BJ (cell line): ENCODE measurements around the gene NAALADL2. TPM values are rescaled to one million over a fixed set of nuclear protein-coding genes. Genes with fewer than 3 reads are reported as not detected.
A peak's percentile ranks its signal among the peaks of the same experiment; 100 is the strongest.

ENCODE experiments used
- CTCF ChIA-PET: fragments of 350-600 bp; formaldehyde crosslinking; extraction: SDS; loops from one replicate; lab custom pipeline; 2021; ENCODE audit warnings: antibody characterized with exemption, inconsistent platforms; lab: Yijun Ruan, JAX
- POLR2A ChIA-PET: fragments of 300-600 bp; sonication (Branson Sonifier 250); formaldehyde crosslinking; extraction: SDS; loops from one replicate; lab custom pipeline; 2021; ENCODE audit warnings: antibody characterized with exemption; lab: Charles Lee
- DNase-seq: peaks from one replicate; pipeline ENCODE4 v3.0.0-alpha.2; 2011; ENCODE audit warnings: low read depth
- H3K27me3 ChIP-seq: 2 replicates; pipeline ENCODE4 v1.6.0; 2011; ENCODE audit warnings: low read length; ENCODE audit not compliant: control insufficient read depth, insufficient read depth
- H3K36me3 ChIP-seq: 2 replicates; pipeline ENCODE4 v1.5.1; 2011; ENCODE audit warnings: low read length; ENCODE audit not compliant: control insufficient read depth, insufficient read depth
- H3K4me3 ChIP-seq: 2 replicates; pipeline ENCODE4 v1.5.1; 2011; ENCODE audit warnings: low read depth, mild to moderate bottlenecking, control low read depth, low read length
- polyA plus RNA-seq: library from polyadenylated mRNA; depleted of rRNA; stranded (reverse); fragments of >200 nt; gene quantifications from 2 replicates; pipeline ENCODE4 v1.2.3, GENCODE V29; 2011
- TF ChIP-seq, protein P1 (sequence below): IDR thresholded peaks from 2 replicates; pipeline ENCODE4 v1.5.1; 2011; ENCODE audit warnings: low read depth, mild to moderate bottlenecking, control low read depth, inconsistent platforms, low read length, moderate library complexity; ENCODE audit not compliant: insufficient read depth

Gene NAALADL2
- polyA plus RNA-seq, 1 experiment = 3.6 TPM

DNA sequence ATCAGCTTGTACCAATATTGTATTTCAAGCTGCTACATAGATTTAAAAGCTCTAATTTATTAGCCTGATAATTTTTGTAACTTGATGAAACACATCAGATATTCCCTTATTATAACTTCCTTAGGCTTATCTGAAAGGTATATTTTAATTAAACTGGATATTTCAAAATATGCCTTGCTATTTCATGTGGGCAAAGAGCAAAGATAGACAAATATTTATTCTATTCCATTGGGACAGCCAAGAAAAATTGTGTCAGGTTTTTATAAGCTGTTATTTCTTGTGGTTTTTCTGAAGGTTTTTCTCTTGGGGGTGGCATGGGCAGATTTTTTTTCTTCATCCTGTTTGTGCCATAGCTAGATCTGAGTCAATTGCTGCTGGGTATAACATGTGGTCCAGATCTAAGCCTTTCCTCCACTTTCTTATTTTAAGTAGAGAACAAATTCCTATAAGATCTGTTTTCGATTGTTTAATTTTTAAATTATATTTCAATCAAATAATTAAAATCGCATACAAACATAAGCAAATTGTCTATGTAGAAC lies 249.5 kb downstream of the NAALADL2 start:
- Histone ChIP-seq H3K4me3 (no peak overlapping the region), H3K27me3 (no peaks in the 10 kb centered on the region), H3K36me3 (no peaks in the 10 kb centered on the region)
- no peak for DNase-seq
- TF ChIP-seq, protein P1, sequence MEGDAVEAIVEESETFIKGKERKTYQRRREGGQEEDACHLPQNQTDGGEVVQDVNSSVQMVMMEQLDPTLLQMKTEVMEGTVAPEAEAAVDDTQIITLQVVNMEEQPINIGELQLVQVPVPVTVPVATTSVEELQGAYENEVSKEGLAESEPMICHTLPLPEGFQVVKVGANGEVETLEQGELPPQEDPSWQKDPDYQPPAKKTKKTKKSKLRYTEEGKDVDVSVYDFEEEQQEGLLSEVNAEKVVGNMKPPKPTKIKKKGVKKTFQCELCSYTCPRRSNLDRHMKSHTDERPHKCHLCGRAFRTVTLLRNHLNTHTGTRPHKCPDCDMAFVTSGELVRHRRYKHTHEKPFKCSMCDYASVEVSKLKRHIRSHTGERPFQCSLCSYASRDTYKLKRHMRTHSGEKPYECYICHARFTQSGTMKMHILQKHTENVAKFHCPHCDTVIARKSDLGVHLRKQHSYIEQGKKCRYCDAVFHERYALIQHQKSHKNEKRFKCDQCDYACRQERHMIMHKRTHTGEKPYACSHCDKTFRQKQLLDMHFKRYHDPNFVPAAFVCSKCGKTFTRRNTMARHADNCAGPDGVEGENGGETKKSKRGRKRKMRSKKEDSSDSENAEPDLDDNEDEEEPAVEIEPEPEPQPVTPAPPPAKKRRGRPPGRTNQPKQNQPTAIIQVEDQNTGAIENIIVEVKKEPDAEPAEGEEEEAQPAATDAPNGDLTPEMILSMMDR = no peak
- POLR2A ChIA-PET = no interaction called here
- CTCF ChIA-PET = interaction anchor here (1.0 kb wide), 1 partner anchor 14 kb away, joined by 3 read pairs; no protein-coding TSS in a partner anchor

DNA sequence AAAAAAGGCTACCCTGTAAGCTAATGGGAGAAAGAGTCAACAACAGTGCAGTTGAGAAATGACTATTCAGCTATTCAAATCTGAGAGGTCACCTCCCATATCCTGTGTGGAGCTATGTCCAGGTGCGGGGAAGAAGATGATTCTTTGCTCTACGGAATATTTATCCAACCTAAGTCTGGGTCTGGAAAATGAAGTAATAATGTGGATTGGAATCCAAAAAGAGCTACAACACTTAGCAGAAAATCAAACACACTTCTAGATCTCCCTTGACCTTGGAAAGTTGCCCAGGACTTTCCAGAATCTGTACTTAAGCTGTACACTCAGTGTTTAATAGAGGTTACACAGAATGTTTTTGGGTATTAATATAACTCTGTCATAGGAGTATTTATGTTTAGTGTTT lies 251.9 kb downstream of the NAALADL2 start:
- ChIA-PET CTCF (interaction anchor here (2.1 kb wide), 1 partner anchor 11 kb away, joined by 6 read pairs; no protein-coding TSS in a partner anchor), POLR2A (interaction anchor here (0.6 kb wide), 1 partner anchor 717 kb away, joined by 3 read pairs; no protein-coding TSS in a partner anchor)
- TF ChIP-seq, protein P1 = no peak
- Histone ChIP-seq H3K4me3 (no peak overlapping the region), H3K36me3 (no peaks in the 10 kb centered on the region), H3K27me3 (no peaks in the 10 kb centered on the region)
- no peak for DNase-seq

DNA sequence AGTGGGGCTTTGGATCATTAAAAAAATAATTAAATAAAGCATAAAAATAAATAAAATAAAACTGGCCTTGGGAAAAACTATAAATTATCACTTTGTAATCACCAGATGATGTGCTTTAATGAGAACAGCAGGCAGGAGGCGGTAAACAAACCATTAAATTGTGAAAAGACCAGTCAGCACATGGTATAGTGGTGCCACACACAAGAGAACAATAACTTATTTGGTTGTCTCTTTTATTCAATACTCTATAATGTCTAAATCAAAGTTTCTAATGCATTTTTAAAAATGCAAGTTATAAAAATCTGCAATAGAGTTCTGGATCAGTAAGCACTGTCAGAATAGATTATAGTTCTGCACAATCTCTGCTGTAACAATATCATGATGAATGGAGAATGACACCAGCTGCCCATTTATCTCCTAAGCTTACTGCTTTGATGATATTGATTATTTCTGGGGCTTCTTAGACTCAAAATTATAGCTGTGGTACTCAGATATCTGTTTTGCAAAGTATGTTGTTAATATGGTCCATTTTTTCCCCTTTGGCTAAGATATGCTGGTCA lies 259.3 kb downstream of the NAALADL2 start:
- H3K36me3 ChIP-seq = no peaks in the 10 kb centered on the region
- ChIA-PET POLR2A (no interaction called here), CTCF (no interaction called here)
- no peak overlapping the region for H3K4me3 ChIP-seq
- TF ChIP-seq, protein P1 = no peak
- DNase-seq = no peak
- no peaks in the 10 kb centered on the region for H3K27me3 ChIP-seq

DNA sequence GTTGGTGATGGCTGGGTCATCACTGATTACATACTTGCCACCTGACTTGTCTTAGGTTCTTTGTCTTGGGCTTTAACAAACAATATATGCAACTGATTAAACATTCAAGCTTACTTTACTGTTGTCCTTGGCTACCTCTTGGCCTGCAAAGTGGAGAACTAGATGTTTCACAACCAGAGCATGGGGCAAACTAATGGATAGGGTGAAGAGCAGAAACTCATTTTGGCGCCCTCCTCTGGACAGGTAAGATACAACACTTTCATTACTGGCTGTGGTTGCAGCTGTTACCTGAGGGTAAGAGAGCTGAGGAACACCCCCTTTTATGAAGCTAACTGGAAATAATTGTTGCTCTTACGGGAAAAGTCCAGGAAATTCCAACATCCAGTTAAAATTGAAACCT lies 262.1 kb downstream of the NAALADL2 start:
- H3K36me3 ChIP-seq = no peaks in the 10 kb centered on the region; the same call in 1 of the 2 replicates
- POLR2A ChIA-PET = no interaction called here
- CTCF ChIA-PET = interaction anchor here (1.1 to 2.1 kb wide), 2 partner anchors 10 to 14 kb away, joined by 4 to 6 read pairs; no protein-coding TSS in a partner anchor
- no peaks in the 10 kb centered on the region for H3K27me3 ChIP-seq
- DNase-seq = no peak
- TF ChIP-seq, protein P1 = peak; percentile 27; the same call in 1 of the 2 replicates
- no peak overlapping the region for H3K4me3 ChIP-seq

DNA sequence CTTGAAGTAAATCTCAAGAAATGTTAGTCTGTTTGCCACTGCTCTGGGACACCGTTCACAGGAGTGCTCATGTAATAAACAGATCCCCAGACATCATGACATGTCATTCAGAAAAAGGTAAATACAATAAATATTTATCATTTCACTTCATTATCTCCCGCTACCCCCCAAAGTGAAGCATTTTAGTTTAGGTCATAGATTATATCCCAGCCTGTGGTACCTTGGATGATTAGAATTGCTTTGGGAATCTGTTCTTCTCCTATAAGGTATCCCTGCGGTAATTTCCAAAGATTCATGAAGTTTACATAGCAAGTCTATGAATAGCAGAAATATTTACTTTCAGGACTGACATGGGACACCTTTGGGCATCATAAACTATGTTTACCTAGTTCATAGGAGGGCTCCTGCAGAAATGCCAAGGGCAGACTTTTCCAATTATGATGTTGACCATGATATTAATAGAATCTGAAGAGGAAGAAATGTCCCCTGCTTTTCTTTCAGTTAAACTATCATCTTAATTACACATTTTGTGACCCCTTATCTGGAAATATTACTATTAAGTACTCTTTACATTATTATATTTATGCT lies 268.0 kb downstream of the NAALADL2 start:
- CTCF ChIA-PET = no interaction called here
- TF ChIP-seq, protein P1 = no peak
- no peaks in the 10 kb centered on the region for H3K27me3 ChIP-seq
- DNase-seq = no peak
- no peak overlapping the region for H3K4me3 ChIP-seq
- no peaks in the 10 kb centered on the region; the same call in 1 of the 2 replicates for H3K36me3 ChIP-seq
- POLR2A ChIA-PET = no interaction called here
